DND-41 (cell line): ENCODE results near the gene ELOVL7.

Source experiments
- EZH2 ChIP-seq: IDR thresholded peaks from 3 replicates; pipeline ENCODE4 v1.6.1; 2012; ENCODE audit warnings: borderline replicate concordance, low read depth, mild to moderate bottlenecking, moderate library complexity, low read length, inconsistent platforms; ENCODE audit not compliant: severe bottlenecking
- TF ChIP-seq, protein P1 (sequence below): IDR thresholded peaks from 2 replicates; pipeline ENCODE4 v1.5.1; 2012; ENCODE audit warnings: borderline replicate concordance, low read length, moderate library complexity, mild to moderate bottlenecking; ENCODE audit not compliant: poor library complexity, severe bottlenecking; ENCODE audit errors: extremely low read depth

DNA sequence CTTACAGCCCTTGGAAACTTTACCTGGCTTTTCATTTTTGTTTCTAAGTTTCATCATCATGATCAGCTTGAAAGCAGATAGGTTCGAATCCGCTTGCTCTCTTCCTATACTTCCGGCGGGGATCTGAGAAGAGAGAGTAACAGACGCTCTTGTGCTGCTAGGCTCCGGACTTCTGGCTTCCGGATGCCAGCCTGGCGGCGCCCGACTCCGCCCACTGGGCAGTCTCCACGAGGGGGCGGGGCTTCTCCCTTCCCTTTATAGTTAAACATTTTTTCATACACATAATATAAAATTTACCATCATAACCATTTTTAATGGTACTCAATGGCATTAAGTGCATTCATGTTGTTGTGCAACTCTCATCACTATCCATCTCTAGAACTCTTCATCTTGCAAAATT, 49.5 kb upstream of the ELOVL7 start:
- TF ChIP-seq, protein P1, sequence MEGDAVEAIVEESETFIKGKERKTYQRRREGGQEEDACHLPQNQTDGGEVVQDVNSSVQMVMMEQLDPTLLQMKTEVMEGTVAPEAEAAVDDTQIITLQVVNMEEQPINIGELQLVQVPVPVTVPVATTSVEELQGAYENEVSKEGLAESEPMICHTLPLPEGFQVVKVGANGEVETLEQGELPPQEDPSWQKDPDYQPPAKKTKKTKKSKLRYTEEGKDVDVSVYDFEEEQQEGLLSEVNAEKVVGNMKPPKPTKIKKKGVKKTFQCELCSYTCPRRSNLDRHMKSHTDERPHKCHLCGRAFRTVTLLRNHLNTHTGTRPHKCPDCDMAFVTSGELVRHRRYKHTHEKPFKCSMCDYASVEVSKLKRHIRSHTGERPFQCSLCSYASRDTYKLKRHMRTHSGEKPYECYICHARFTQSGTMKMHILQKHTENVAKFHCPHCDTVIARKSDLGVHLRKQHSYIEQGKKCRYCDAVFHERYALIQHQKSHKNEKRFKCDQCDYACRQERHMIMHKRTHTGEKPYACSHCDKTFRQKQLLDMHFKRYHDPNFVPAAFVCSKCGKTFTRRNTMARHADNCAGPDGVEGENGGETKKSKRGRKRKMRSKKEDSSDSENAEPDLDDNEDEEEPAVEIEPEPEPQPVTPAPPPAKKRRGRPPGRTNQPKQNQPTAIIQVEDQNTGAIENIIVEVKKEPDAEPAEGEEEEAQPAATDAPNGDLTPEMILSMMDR: no peak
- no peak for TF ChIP-seq EZH2
